BJ (cell line): ENCODE results near the gene SZT2. TPM values are rescaled to one million over a fixed set of nuclear protein-coding genes. Genes with fewer than 3 reads are reported as not detected.
"Not testable (repeated sequence)": the region's sequence is repeated elsewhere in the genome, so short reads cannot be mapped to it uniquely, and the experiment has no call there.

ENCODE experiments used
- CTCF ChIA-PET: fragments of 350-600 bp; formaldehyde crosslinking; extraction: SDS; loops from one replicate; lab custom pipeline; 2021; ENCODE audit warnings: antibody characterized with exemption, inconsistent platforms; lab: Yijun Ruan, JAX
- POLR2A ChIA-PET: fragments of 300-600 bp; sonication (Branson Sonifier 250); formaldehyde crosslinking; extraction: SDS; loops from one replicate; lab custom pipeline; 2021; ENCODE audit warnings: antibody characterized with exemption; lab: Charles Lee
- DNase-seq: peaks from one replicate; pipeline ENCODE4 v3.0.0-alpha.2; 2011; ENCODE audit warnings: low read depth
- H3K27me3 ChIP-seq: 2 replicates; pipeline ENCODE4 v1.6.0; 2011; ENCODE audit warnings: low read length; ENCODE audit not compliant: control insufficient read depth, insufficient read depth
- H3K36me3 ChIP-seq: 2 replicates; pipeline ENCODE4 v1.5.1; 2011; ENCODE audit warnings: low read length; ENCODE audit not compliant: control insufficient read depth, insufficient read depth
- H3K4me3 ChIP-seq: 2 replicates; pipeline ENCODE4 v1.5.1; 2011; ENCODE audit warnings: low read depth, mild to moderate bottlenecking, control low read depth, low read length
- CTCF ChIP-seq: IDR thresholded peaks from 2 replicates; pipeline ENCODE4 v1.5.1; 2011; ENCODE audit warnings: low read depth, mild to moderate bottlenecking, control low read depth, inconsistent platforms, low read length, moderate library complexity; ENCODE audit not compliant: insufficient read depth
- polyA plus RNA-seq: library from polyadenylated mRNA; depleted of rRNA; stranded (reverse); fragments of >200 nt; gene quantifications from 2 replicates; pipeline ENCODE4 v1.2.3, GENCODE V29; 2011

The SZT2 gene
- polyA plus RNA-seq, 1 experiment, result 12.1 TPM

DNA sequence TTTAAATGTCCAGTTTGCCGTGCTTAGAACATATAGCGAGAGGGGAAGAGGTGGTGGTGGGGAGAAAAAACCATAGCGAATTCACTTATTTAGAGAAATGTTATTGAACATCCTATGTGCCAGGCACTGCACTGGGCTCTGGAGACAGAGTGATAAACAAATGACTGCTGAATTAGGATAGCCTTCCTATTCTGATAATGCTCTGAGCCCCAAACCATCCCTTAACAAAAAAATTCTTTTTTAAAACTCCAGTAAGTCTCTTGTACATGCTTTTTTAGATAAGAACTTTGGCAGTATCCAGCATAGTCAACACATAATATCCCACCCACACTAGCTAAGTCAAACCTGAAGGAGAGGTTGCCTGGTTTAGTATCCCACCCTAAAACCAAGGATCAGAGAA, 8.5 kb downstream of the SZT2 start:
- Histone ChIP-seq H3K36me3 (peaks cover 6% of the 10 kb centered on the region), H3K4me3 (no peak overlapping the region), H3K27me3 (no peaks in the 10 kb centered on the region)
- DNase-seq, result no peak
- TF ChIP-seq CTCF, result no peak
- ChIA-PET CTCF (interaction anchor here (0.8 kb wide), 1 partner anchor 10 kb away, joined by 6 read pairs; no protein-coding TSS in a partner anchor), POLR2A (no interaction called here)

- DNase-seq, POLR2A ChIA-PET, H3K27me3 ChIP-seq, H3K4me3 ChIP-seq, CTCF ChIA-PET: not testable (repeated sequence)
- H3K36me3 ChIP-seq, result peaks cover 11% of the 10 kb centered on the region
Observed at GRCh38 chr1:43400441-43400840, 10.7 kb downstream of the SZT2 start.

DNA sequence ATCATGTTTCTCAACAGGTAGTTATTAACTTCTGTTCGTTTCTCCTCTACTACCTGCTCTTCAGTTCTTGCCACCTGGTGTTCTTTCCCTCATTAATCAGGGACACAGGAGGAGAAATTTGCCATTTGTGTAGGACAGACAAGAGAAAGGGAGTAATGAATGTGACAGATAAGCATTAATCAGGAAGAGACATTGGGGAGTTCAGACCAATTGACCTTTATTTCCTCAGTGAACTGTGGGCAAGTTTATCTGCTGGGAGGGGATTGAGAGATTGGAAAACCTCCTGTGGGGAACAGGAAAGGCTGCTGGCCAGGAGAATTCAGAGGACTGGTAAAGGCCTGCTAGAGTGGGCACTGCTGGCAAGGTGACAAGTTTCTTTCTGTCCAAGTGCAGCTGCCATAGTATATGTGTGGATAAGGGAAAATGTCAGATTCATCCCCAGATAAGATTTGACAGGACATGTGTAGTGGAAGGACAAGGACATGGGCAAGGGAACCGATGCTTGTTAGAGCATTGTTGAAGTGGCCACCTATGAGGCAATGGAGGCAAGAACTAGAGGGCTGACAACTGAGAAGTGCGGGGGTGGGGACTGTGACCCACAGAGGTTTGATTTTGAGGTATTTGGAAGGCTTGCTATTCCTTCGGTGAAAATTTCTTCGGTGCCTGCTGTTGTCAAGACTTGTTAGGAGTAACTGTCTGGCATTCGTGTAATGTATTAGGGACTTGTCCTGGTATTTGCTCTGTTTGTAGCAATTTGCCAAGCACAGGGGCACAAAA, 12.6 kb downstream of the SZT2 start:
- no peak overlapping the region for H3K4me3 ChIP-seq
- no peaks in the 10 kb centered on the region for H3K27me3 ChIP-seq
- peaks cover 16% of the 10 kb centered on the region for H3K36me3 ChIP-seq
- no peak for DNase-seq
- ChIA-PET POLR2A (no interaction called here), CTCF (interaction anchor here (0.6 kb wide), 1 partner anchor 9 kb away, joined by 3 read pairs; no protein-coding TSS in a partner anchor)
- no peak for TF ChIP-seq CTCF

- no peak for TF ChIP-seq CTCF
- POLR2A ChIA-PET, result no interaction called here
- no peak overlapping the region for H3K4me3 ChIP-seq
- DNase-seq, result no peak
- CTCF ChIA-PET, result interaction anchor here (1.8 kb wide), 1 partner anchor 10 kb away, joined by 5 read pairs; no protein-coding TSS in a partner anchor
- no peaks in the 10 kb centered on the region for H3K27me3 ChIP-seq
- peaks cover 20% of the 10 kb centered on the region for H3K36me3 ChIP-seq
Observed at GRCh38 chr1:43404353-43404752, 14.7 kb downstream of the SZT2 start.

- POLR2A ChIA-PET, result no interaction called here
- TF ChIP-seq CTCF, result no peak
- peaks cover 20% of the 10 kb centered on the region for H3K36me3 ChIP-seq
- no peak for DNase-seq
- H3K27me3 ChIP-seq, result no peaks in the 10 kb centered on the region
- CTCF ChIA-PET, result interaction anchor here (1.8 kb wide), 1 partner anchor 11 kb away, joined by 5 read pairs; no protein-coding TSS in a partner anchor
- no peak overlapping the region for H3K4me3 ChIP-seq
Observed at GRCh38 chr1:43405219-43405875, 15.6 kb downstream of the SZT2 start.
